Right lobe of liver (tissue), 6 donors: Measurements from ENCODE around the gene TRIAP1. TPM values are rescaled to one million over a fixed set of nuclear protein-coding genes. Genes with fewer than 3 reads are reported as not detected.

ENCODE experiments used
- ATAC-seq, 4 donors: fragments of 200-7000 bp; cut with Tn5 transposase; one replicate each; pipeline ENCODE4 v1.9.1; 2020; ENCODE audit warnings: mild to moderate bottlenecking in 4 of 4, moderate library complexity in 4 of 4
- DNase-seq, 3 donors: peaks; one replicate each; pipeline ENCODE4 v3.0.0-alpha.2; 2020
- H3K27ac ChIP-seq, 3 donors: fragments of 200-600 bp; one replicate each; pipeline ENCODE4 v1.8.0; 2022
- H3K27me3 ChIP-seq, 2 donors: fragments of 200-600 bp; one replicate each; pipeline ENCODE4 v1.8.0; 2022
- H3K36me3 ChIP-seq, 4 donors: fragments of 200-600 bp; sonication (generic) in 1 of 4; one replicate each; pipeline versions ENCODE4 v1.5.1 to v1.8.0; 2017 to 2022; ENCODE audit warnings: control low read depth in 1 of 4
- H3K4me1 ChIP-seq, 4 donors: fragments of 200-600 bp; sonication (generic) in 1 of 4; one replicate each; pipeline versions ENCODE4 v1.5.1 to v1.8.0; 2017 to 2022; ENCODE audit warnings: control low read depth in 1 of 4
- H3K4me3 ChIP-seq, 3 donors: fragments of 200-600 bp; one replicate each; pipeline ENCODE4 v1.8.0; 2022
- H3K9me3 ChIP-seq, 4 donors: fragments of 200-600 bp; sonication (generic) in 1 of 4; one replicate each; pipeline versions ENCODE4 v1.5.1 to v1.8.0; 2017 to 2022; ENCODE audit warnings: control low read depth in 1 of 4
- CTCF ChIP-seq, 4 donors: fragments of 200-600 bp in 3 of 4; fragments of 450-650 bp in 1 of 4; IDR thresholded peaks; one replicate each; pipeline versions ENCODE4 v1.5.1 to v1.8.0; 2016 to 2022; ENCODE audit warnings: antibody characterized with exemption in 4 of 4, mild to moderate bottlenecking in 2 of 4
- POLR2A ChIP-seq: fragments of 450-650 bp; IDR thresholded peaks from one replicate; pipeline ENCODE4 v1.6.1; 2017; ENCODE audit warnings: antibody characterized with exemption, mild to moderate bottlenecking
- WGBS: methylation state at CpG from one replicate; pipeline ENCODE4 v1.1.6; 2018; ENCODE audit warnings: low coverage, low lambda C conversion rate; ENCODE audit not compliant: insufficient coverage; ENCODE audit errors: missing lambda C conversion rate; 5-methylcytosine and 5-hydroxymethylcytosine counted together
- intact Hi-C, 2 donors: fragments of 100-400 bp; cut with DNase I; formaldehyde crosslinking; loops; one replicate each; pipeline versions ENCODE4 v1.11.2 to v1.14.1; 2022
- total RNA-seq, 6 experiments: library from RNA; depleted of rRNA in 2 of 6; stranded (reverse); fragments of >200 nt in 2 of 6; fragmentation: NEBNext Ultra II Directional in 3 of 6; extraction: Animal tissue kit (Norgen Biotek cat#: 25700) in 3 of 6; gene quantifications; one replicate each; pipeline versions ENCODE4 v1.1.0 to v1.2.4, GENCODE V29; 2016 to 2023
- donor health status: DM: no; HTN: yes; CAD: no.
- donor health status: DM: no; HTN: no; CAD: no.
- donor health status: DM: no; HTN: no; CAD: no.
- donor health status: DM: no; HTN: yes; CAD: no.
- donor health status: DM: no; HTN: yes; CAD: no.

Gene TRIAP1
- total RNA-seq, 6 experiments from 2014 or later: 13.3 to 28.7 (median 17.0) TPM

- TF ChIP-seq CTCF (IDR thresholded peaks at IDR 0.05) (peak; percentile 87 to 96 (median 92)), POLR2A (peak; percentile 79)
- DNase-seq (peak; percentile 97), ATAC-seq (peak; percentile 95 to 98 (median 96))
- H3K4me1 ChIP-seq: peaks cover 0 to 32% (median 0%) of the 10 kb centered on the region in 4 donors
- H3K4me3 ChIP-seq: peak within 1 kb of the TSS; percentile 84 to 89 (median 88)
- H3K27ac ChIP-seq: peak within 1 kb of the TSS; percentile 76 to 92 (median 83)
- 0% methylated on average over 14 of the region's 88 CpGs for whole genome bisulfite sequencing
- no peaks in the 10 kb centered on the region for H3K9me3 ChIP-seq
- intact Hi-C loops: no loop called here
- H3K27me3 ChIP-seq: no peaks in the 10 kb centered on the region
- H3K36me3 ChIP-seq: peaks cover 0 to 11% (median 6%) of the 10 kb centered on the region in 4 donors
These were observed 23.4 kb upstream of the TRIAP1 start, which contains the start of gene SRSF9 for GRCh38 chr12:120469450-120470149. Gene SRSF9 (minus strand): TSS chr12:120469748. CDS start chr12:120469609, 139 bp downstream.

GRCh38 chr12:120468821-120469449 lies 22.8 kb upstream of the TRIAP1 start:
- DNase-seq (peak in 2 of 3 donors; percentile 50 to 59), ATAC-seq (peak; percentile 13 to 41 (median 30))
- Histone ChIP-seq H3K4me1 (peaks cover 0 to 32% (median 0%) of the 10 kb centered on the region in 4 donors), H3K4me3 (peak overlapping the region; percentile 84 to 89 (median 88)), H3K9me3 (no peaks in the 10 kb centered on the region), H3K27me3 (no peaks in the 10 kb centered on the region), H3K27ac (peak overlapping the region; percentile 76 to 92 (median 83)), H3K36me3 (peaks cover 0 to 16% (median 9%) of the 10 kb centered on the region in 4 donors)
- WGBS: under 1% methylated on average over 45 of the region's 57 CpGs
- intact Hi-C loops: no loop called here
- no peak for TF ChIP-seq POLR2A
- TF ChIP-seq CTCF (IDR thresholded peaks at IDR 0.05): no peak

- intact Hi-C loops: no loop called here
These were observed 22.2 kb upstream of the TRIAP1 start for GRCh38 chr12:120468325-120468820.

More at GRCh38 chr12:120468325-120468820, 22.2 kb upstream of the TRIAP1 start:
- peaks cover 0 to 32% (median 0%) of the 10 kb centered on the region in 4 donors for H3K4me1 ChIP-seq
- peak overlapping the region; percentile 84 to 89 (median 88) for H3K4me3 ChIP-seq
- H3K27me3 ChIP-seq: no peaks in the 10 kb centered on the region
- under 1% methylated on average over 22 of the region's 23 CpGs for whole genome bisulfite sequencing
- ATAC-seq (peak; percentile 3 to 31 (median 20)), DNase-seq (peak in 2 of 3 donors; percentile 37 to 59)
- TF ChIP-seq POLR2A (no peak), CTCF (IDR thresholded peaks at IDR 0.05) (no peak)
- H3K36me3 ChIP-seq: peaks cover under 1 to 21% (median 14%) of the 10 kb centered on the region in 4 donors
- H3K27ac ChIP-seq: peak overlapping the region; percentile 76 to 92 (median 83)
- H3K9me3 ChIP-seq: no peaks in the 10 kb centered on the region
